HG02885 (cell line): Measurements from ENCODE around the gene CPNE1.
"Not testable (repeated sequence)": the region's sequence is repeated elsewhere in the genome, so short reads cannot be mapped to it uniquely, and the experiment has no call there.

Experiments
- ATAC-seq: cut with Tn5 transposase; IDR thresholded peaks from one replicate; pipeline ENCODE4 v1.9.1; 2021; ENCODE audit warnings: mild to moderate bottlenecking; ENCODE audit not compliant: unreplicated experiment, poor library complexity

CPNE1 gene

GRCh38 chr20:35664466-35665206 lies at the start of gene CPNE1, which contains the start of gene RBM12:
TSS of gene CPNE1 (minus strand) at chr20:35664900. CDS start at chr20:35632923, 31,977 bp downstream.
TSS of gene RBM12 (minus strand) at chr20:35664900. CDS start at chr20:35655322, 9,578 bp downstream.
- ATAC-seq = peak; percentile 83

- ATAC-seq = no peak
These were observed 49.4 kb upstream of the CPNE1 start for GRCh38 chr20:35714127-35714526.

DNA sequence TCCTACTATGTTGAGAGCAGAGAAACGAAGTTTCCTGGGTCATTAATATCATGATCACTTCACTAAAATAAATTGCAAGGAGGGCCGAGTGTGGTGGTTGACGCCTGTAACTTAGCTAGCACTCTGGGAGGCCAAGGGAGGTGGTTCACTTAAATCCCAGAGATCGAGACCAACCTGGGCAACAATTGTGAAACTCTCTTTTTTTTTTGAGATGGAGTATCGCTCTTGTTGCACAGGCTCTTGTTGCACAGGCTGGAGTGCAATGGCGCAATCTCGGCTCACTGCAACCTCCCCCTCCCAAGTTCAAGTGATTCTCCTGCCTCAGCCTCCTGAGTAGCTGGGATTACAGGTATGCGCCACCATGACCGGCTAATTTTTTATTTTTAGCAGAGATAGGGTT lies 48.4 kb upstream of the CPNE1 start:
- not testable (repeated sequence) for ATAC-seq

- no peak for ATAC-seq
These were observed 47.0 kb upstream of the CPNE1 start for GRCh38 chr20:35711588-35712209.

- no peak for ATAC-seq
These were observed 46.3 kb upstream of the CPNE1 start for GRCh38 chr20:35710884-35711587.

GRCh38 chr20:35710039-35710438 lies 45.3 kb upstream of the CPNE1 start:
- ATAC-seq = no peak

DNA sequence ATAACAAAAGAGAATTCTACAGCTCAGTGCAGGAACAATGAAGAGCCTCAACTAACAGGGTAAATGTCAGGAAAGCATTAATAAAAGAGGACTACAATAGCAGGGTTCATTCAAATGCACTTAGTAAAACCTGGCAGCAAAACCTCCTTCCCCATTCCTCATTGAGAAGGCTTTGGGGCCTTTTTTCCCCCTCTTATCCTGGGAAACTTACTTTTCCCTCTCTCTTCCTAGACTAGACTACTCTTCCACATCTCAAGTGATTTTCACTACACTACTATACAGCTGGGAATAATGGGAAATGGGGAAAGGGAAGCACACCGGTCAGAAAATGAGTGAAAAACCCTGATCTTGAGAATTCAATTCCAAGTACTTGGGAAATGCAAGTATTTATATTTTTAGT lies 44.6 kb upstream of the CPNE1 start:
- ATAC-seq = no peak

GRCh38 chr20:35708502-35708901 lies 43.8 kb upstream of the CPNE1 start:
- ATAC-seq = no peak

GRCh38 chr20:35706591-35707529 lies 42.2 kb upstream of the CPNE1 start:
- not testable (repeated sequence) for ATAC-seq

DNA sequence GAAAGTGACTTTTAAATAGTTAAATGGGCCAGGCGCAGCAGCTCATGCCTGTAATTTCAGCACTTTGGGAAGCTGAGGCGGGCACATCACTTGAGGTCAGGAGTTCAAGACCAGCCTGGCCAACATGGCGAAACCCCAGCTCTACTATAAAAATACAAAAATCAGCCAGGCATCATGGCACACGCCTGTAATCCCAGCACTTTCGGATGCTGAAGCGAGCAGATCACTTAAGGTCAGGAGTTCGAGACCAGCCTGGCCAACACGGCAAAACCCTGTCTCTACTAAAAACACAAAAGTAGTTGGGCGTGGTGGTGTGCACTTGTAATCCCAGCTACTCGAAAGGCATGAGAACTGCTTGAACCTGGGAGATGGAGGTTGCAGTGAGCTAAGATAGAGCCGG lies 41.2 kb upstream of the CPNE1 start:
- not testable (repeated sequence) for ATAC-seq

- no peak for ATAC-seq
These were observed 40.0 kb upstream of the CPNE1 start for GRCh38 chr20:35704514-35705261.

- no peak for ATAC-seq
These were observed 38.4 kb upstream of the CPNE1 start for GRCh38 chr20:35702824-35703695.

- no peak for ATAC-seq
These were observed 37.5 kb upstream of the CPNE1 start for GRCh38 chr20:35702051-35702823.

DNA sequence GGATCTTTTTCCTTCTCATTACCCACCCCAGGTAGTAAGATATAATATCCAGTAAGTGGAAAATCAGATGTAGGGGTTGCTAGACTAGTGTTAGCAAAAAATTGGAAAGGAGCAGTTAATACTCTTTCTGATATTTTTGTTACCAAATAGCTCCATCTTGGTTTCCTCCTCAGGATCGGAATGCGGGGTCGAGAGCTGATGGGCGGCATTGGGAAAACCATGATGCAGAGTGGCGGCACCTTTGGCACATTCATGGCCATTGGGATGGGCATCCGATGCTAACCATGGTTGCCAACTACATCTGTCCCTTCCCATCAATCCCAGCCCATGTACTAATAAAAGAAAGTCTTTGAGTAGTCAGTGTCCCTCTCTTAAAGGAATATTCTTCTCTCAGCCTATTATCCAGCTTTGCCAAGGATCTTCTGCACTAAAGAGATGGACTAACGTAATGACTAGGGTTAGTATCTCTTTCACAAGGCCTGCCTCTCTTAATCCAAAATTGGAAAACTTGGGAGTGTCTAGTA lies 36.0 kb upstream of the CPNE1 start:
- no peak for ATAC-seq

DNA sequence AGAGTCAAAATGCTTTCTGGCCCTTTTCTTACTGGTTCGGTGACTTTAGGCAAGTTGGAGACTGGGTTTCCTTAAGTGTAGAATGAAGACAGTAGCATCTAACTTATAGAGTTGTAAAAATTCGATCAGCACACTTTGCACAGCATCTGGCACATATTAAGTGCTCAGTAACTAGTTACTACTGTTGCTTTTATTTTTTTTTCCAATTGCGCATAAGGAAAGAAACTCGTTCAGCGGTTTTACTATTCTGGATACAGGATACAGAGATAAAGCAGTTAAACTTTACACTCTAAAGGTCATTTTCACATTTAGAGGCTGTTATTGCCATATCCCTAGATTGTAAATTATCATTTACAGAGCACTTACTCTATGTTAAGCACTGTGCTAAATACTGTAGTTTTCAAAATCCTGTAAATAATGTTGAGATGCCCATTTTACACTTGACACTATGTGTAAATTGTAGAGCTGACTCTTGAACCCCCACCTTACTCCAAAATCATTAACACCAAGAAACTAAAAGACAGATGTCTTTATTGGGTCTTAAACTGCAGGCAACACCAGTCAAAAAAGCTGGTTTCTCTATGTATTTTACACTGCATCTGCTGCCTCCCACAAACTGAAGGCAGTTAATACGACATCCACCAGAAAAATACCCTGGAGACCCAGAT lies 35.4 kb upstream of the CPNE1 start:
- no peak for ATAC-seq

DNA sequence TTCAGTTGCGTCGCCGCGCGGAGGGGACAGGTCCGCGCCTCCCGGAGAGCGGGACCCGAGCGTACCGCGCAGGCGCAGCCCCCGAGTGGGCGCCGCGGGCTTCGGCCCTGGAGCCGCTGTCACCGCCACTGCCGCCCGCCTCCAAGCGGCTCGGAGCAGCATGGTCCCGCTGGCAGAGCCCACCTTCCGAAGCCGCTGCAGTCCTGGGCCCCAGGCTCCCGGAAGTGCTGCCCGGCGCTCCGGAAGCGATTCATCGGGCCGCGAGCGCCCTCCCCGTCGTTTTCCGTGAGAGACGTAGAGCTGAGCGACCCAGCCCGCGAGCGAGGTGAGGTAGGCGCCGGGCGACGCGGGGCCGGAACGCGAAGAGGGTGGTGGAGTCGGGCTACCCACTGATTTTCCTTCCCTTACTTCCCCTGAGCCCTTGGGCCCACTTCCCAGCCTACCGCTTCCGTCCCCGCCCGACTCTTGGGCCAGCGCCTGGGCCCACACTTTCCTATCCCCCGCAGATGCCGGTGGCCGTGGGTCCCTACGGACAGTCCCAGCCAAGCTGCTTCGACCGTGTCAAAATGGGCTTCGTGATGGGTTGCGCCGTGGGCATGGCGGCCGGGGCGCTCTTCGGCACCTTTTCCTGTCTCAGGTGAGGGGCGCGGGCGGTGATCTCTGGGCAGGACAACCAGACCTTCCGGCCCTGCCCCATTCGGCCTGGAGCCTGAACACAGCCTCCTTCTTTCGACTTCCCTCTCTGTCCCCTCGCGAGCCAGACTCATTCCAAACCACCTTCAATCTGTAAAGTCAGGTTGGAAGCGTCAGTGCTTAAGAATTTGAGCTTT lies 34.6 kb upstream of the CPNE1 start, which contains the start of the genes NFS1 and ROMO1:
Gene NFS1, minus strand, starts transcription at position 226 of the 830 bp plus-strand sequence. Its CDS starts 64 bp downstream, at position 162.
Gene ROMO1, plus strand, starts transcription at position 279 of the 830 bp plus-strand sequence. Its CDS starts 228 bp downstream, at position 507.
- peak; percentile 85 for ATAC-seq
